ENCODE results near the gene MFN2. TPM values are rescaled to one million over a fixed set of nuclear protein-coding genes. Genes with fewer than 3 reads are reported as not detected.
A peak's percentile ranks its signal among the peaks of the same experiment; 100 is the strongest.

The MFN2 gene
- total and polyA plus RNA-seq, 2 of the 8 experiments (the other 6 are each of a cell fraction or from before 2014, with no cell fraction given), result 34.0 to 62.5 TPM

- no peak overlapping the region for H3K18ac ChIP-seq (ENCODE audit: extremely low read depth, low read length)
- no peak overlapping the region for H4K5ac ChIP-seq (ENCODE audit: insufficient read length, low read depth, low read length)
- no peak for FAIRE-seq
- H3K23me2 ChIP-seq (ENCODE audit: low read depth, low read length), result peaks cover 2% of the 10 kb centered on the region; the same call in 1 of the 2 replicates
- H3K27ac ChIP-seq (ENCODE audit: low read depth, low read length), result no peak overlapping the region
- no peaks in the 10 kb centered on the region for H3K79me2 ChIP-seq (ENCODE audit: control insufficient read depth in 1 of 2, insufficient read depth in 2 of 2, low read length in 2 of 2)
- no peak overlapping the region for H2AK5ac ChIP-seq (ENCODE audit: low read depth, low read length)
- no peak overlapping the region for H2BK120ac ChIP-seq (replicated peaks; ENCODE audit: low read depth, low read length)
- no peak overlapping the region for H3K9ac ChIP-seq (replicated peaks in 1 of 4; ENCODE audit: extremely low read depth in 1 of 4, low read depth in 3 of 4, low read length in 3 of 4)
- H4K20me1 ChIP-seq (replicated peaks in 1 of 2; ENCODE audit: control insufficient read depth in 1 of 2, insufficient read depth in 2 of 2, low read length in 2 of 2), result no peaks in the 10 kb centered on the region
- peaks cover 0 to 6% (median 5%) of the 10 kb centered on the region in 4 experiments; a peak in 6 of 7 replicates for H3K27me3 ChIP-seq (replicated peaks in 1 of 4; ENCODE audit: control insufficient read depth in 3 of 4, extremely low read depth in 1 of 4, insufficient read depth in 3 of 4, low read length in 3 of 4)
- no peak overlapping the region for H2BK15ac ChIP-seq (ENCODE audit: low read length)
- no peak overlapping the region for H3K14ac ChIP-seq (ENCODE audit: insufficient read length)
- H3K56ac ChIP-seq (replicated peaks; ENCODE audit: insufficient read length, low read depth, low read length), result no peak overlapping the region
- H2BK12ac ChIP-seq (ENCODE audit: low read depth, low read length), result 0 out of 2 replicates have a peak overlapping the region, but pooled peaks have one; percentile 9
- no peak overlapping the region for H2BK20ac ChIP-seq (ENCODE audit: low read length)
- H3K4me2 ChIP-seq (ENCODE audit: insufficient read depth in 1 of 2, low read depth in 2 of 2, low read length in 2 of 2), result no peak overlapping the region
- H3K79me1 ChIP-seq (ENCODE audit: low read depth, low read length), result no peaks in the 10 kb centered on the region
- H3K23ac ChIP-seq (ENCODE audit: insufficient read length), result no peak overlapping the region
- no peak overlapping the region for H3K4me3 ChIP-seq (ENCODE audit: extremely low read depth in 1 of 4, insufficient read depth in 2 of 4, low read depth in 3 of 4, low read length in 4 of 4)
- H4K91ac ChIP-seq (replicated peaks; ENCODE audit: insufficient read length, low read length), result no peak overlapping the region
- no peak overlapping the region for H4K8ac ChIP-seq (ENCODE audit: extremely low read depth, insufficient read depth, low read length)
- H2BK5ac ChIP-seq (ENCODE audit: low read depth, low read length), result no peak overlapping the region
- CTCF ChIA-PET (ENCODE audit: partially characterized antibody), result interaction anchor here (0.7 to 3.3 kb wide), 5 partner anchors 8 to 156 kb away, joined by 3 to 21 read pairs (median 4); no protein-coding TSS in a partner anchor
- TF ChIP-seq POLR2AphosphoS5 (IDR thresholded peaks at IDR 0.05; ENCODE audit: low read depth, low read length) (no peak), HDAC2 (IDR thresholded peaks at IDR 0.05; ENCODE audit: borderline replicate concordance in 1 of 2, low read depth in 2 of 2, low read length in 2 of 2) (peak in 1 of 2 experiments; percentile 62; a peak in 1 of 4 replicates), CHD2 (IDR thresholded peaks at IDR 0.05; ENCODE audit: low read length) (no peak), HDAC6 (IDR thresholded peaks at IDR 0.05; ENCODE audit: low read depth, low read length) (no peak), KDM1A (IDR thresholded peaks at IDR 0.05; ENCODE audit: borderline replicate concordance, low read length) (peak; percentile 87), TCF12 (IDR thresholded peaks at IDR 0.05; ENCODE audit: low read depth, low read length) (no peak), CTBP2 (IDR thresholded peaks at IDR 0.05; ENCODE audit: borderline replicate concordance, insufficient read depth, insufficient read length, low read length) (no peak), RBBP5 (IDR thresholded peaks at IDR 0.05; ENCODE audit: borderline replicate concordance, low read depth, low read length) (no peak)
- H3K9me3 ChIP-seq (ENCODE audit: insufficient read depth in 2 of 2, low read depth in 1 of 2, low read length in 1 of 2), result no peaks in the 10 kb centered on the region
- POLR2A ChIA-PET (ENCODE audit: partially characterized antibody), result interaction anchor here (0.8 to 2.0 kb wide), 4 partner anchors 18 to 150 kb away, joined by 3 to 5 read pairs (median 4); no protein-coding TSS in a partner anchor
- H3K4me1 ChIP-seq (replicated peaks in 1 of 4; ENCODE audit: control insufficient read depth in 3 of 4, insufficient read depth in 4 of 4, low read length in 3 of 4), result peaks cover 0 to 5% (median 2%) of the 10 kb centered on the region in 4 experiments; a peak in 4 of 7 replicates
- 94% methylated on average over 4 of the region's 4 CpGs; no CpG with 5 or more reads in 1 of the 2 experiments for WGBS, 2 experiments (ENCODE audit: extremely low coverage in 1 of 2, insufficient coverage in 1 of 2, insufficient read length in 1 of 2, insufficient replicate concordance in 2 of 2, low coverage in 1 of 2, low lambda C conversion rate in 2 of 2, missing lambda C conversion rate in 1 of 2)
- H2AFZ ChIP-seq (ENCODE audit: low read length), result no peak overlapping the region
- no peak for DNase-seq (ENCODE audit: low read depth in 1 of 2, low spot score in 2 of 2)
- no peak overlapping the region for H3K4ac ChIP-seq (replicated peaks; ENCODE audit: insufficient read length, low read depth, low read length)
- H3K36me3 ChIP-seq (ENCODE audit: control insufficient read depth in 2 of 4, insufficient read depth in 4 of 4, low read length in 3 of 4), result no peaks in the 10 kb centered on the region
These were observed 77.9 kb downstream of the MFN2 start for GRCh38 chr1:12057940-12058687.

Measured in H1 (cell line).